ENCODE results near the gene CEP152. TPM values are rescaled to one million over a fixed set of nuclear protein-coding genes. Genes with fewer than 3 reads are reported as not detected.

The CEP152 gene
- total and polyA plus RNA-seq, 9 of the 15 experiments (the other 6 are each of a cell fraction or from before 2014, with no cell fraction given) = 9.9 to 43.0 (median 23.6) TPM

DNA sequence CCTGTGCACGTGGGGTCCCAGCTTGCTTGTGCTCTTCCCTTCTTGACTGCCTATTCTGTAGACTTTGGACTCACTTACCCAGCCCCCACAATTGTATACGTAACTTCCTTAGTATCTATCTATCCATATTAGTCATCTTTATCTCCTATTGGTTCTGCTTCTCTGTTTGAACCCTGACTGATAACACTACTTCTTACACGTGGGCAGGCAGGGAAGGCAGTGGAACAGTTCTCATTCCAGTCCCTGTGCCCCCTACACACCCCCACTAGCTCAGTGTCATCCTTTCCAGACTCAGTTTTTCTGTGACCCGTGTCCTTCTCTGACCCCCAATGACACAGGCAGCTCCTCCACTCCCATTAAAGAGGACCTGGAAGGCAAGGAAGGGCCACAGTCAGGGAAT, 91.2 kb downstream of the CEP152 start (continued):
- TF ChIP-seq, protein P1, sequence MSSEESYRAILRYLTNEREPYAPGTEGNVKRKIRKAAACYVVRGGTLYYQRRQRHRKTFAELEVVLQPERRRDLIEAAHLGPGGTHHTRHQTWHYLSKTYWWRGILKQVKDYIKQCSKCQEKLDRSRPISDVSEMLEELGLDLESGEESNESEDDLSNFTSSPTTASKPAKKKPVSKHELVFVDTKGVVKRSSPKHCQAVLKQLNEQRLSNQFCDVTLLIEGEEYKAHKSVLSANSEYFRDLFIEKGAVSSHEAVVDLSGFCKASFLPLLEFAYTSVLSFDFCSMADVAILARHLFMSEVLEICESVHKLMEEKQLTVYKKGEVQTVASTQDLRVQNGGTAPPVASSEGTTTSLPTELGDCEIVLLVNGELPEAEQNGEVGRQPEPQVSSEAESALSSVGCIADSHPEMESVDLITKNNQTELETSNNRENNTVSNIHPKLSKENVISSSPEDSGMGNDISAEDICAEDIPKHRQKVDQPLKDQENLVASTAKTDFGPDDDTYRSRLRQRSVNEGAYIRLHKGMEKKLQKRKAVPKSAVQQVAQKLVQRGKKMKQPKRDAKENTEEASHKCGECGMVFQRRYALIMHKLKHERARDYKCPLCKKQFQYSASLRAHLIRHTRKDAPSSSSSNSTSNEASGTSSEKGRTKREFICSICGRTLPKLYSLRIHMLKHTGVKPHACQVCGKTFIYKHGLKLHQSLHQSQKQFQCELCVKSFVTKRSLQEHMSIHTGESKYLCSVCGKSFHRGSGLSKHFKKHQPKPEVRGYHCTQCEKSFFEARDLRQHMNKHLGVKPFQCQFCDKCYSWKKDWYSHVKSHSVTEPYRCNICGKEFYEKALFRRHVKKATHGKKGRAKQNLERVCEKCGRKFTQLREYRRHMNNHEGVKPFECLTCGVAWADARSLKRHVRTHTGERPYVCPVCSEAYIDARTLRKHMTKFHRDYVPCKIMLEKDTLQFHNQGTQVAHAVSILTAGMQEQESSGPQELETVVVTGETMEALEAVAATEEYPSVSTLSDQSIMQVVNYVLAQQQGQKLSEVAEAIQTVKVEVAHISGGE (CRISPR knock-in tag; IDR thresholded peaks at IDR 0.05) = no peak
- no peak for TF ChIP-seq HDAC2 (IDR thresholded peaks at IDR 0.05)
- no peak for TF ChIP-seq ZNF507 (tag; conservative IDR thresholded peaks at IDR 0.05)
- TF ChIP-seq ZNF124 (CRISPR knock-in tag; IDR thresholded peaks at IDR 0.05) = no peak
- TF ChIP-seq CBX2 (IDR thresholded peaks at IDR 0.05; ENCODE audit: insufficient read depth, low read length, poor library complexity, severe bottlenecking) = no peak
- TF ChIP-seq ESRRA (IDR thresholded peaks at IDR 0.05; ENCODE audit: borderline replicate concordance, low read depth) = no peak
- TF ChIP-seq, protein P2, sequence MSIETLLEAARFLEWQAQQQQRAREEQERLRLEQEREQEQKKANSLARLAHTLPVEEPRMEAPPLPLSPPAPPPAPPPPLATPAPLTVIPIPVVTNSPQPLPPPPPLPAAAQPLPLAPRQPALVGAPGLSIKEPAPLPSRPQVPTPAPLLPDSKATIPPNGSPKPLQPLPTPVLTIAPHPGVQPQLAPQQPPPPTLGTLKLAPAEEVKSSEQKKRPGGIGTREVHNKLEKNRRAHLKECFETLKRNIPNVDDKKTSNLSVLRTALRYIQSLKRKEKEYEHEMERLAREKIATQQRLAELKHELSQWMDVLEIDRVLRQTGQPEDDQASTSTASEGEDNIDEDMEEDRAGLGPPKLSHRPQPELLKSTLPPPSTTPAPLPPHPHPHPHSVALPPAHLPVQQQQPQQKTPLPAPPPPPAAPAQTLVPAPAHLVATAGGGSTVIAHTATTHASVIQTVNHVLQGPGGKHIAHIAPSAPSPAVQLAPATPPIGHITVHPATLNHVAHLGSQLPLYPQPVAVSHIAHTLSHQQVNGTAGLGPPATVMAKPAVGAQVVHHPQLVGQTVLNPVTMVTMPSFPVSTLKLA (conservative IDR thresholded peaks at IDR 0.05) = peak in 1 of 2 experiments; percentile 32; a peak in 1 of 4 replicates
- 0 out of 2 replicates have a peak, but pooled peaks have one; percentile 18 for TF ChIP-seq EP400 (IDR thresholded peaks at IDR 0.05)
- TF ChIP-seq, protein P3, sequence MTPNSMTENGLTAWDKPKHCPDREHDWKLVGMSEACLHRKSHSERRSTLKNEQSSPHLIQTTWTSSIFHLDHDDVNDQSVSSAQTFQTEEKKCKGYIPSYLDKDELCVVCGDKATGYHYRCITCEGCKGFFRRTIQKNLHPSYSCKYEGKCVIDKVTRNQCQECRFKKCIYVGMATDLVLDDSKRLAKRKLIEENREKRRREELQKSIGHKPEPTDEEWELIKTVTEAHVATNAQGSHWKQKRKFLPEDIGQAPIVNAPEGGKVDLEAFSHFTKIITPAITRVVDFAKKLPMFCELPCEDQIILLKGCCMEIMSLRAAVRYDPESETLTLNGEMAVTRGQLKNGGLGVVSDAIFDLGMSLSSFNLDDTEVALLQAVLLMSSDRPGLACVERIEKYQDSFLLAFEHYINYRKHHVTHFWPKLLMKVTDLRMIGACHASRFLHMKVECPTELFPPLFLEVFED (CRISPR knock-in tag; conservative IDR thresholded peaks at IDR 0.05) = no peak
